ENCODE data around the gene NIPA2. TPM values are rescaled to one million over a fixed set of nuclear protein-coding genes. Genes with fewer than 3 reads are reported as not detected.
A peak's percentile ranks its signal among the peaks of the same experiment; 100 is the strongest.

Gene NIPA2
- 45.6 and 64.6 TPM in 2 replicates for polyA plus RNA-seq (2011; rRNA removed)
- 27.2 and 32.4 TPM in 2 replicates for polyA minus RNA-seq (2011; rRNA and poly(A)+ RNA removed)

DNA sequence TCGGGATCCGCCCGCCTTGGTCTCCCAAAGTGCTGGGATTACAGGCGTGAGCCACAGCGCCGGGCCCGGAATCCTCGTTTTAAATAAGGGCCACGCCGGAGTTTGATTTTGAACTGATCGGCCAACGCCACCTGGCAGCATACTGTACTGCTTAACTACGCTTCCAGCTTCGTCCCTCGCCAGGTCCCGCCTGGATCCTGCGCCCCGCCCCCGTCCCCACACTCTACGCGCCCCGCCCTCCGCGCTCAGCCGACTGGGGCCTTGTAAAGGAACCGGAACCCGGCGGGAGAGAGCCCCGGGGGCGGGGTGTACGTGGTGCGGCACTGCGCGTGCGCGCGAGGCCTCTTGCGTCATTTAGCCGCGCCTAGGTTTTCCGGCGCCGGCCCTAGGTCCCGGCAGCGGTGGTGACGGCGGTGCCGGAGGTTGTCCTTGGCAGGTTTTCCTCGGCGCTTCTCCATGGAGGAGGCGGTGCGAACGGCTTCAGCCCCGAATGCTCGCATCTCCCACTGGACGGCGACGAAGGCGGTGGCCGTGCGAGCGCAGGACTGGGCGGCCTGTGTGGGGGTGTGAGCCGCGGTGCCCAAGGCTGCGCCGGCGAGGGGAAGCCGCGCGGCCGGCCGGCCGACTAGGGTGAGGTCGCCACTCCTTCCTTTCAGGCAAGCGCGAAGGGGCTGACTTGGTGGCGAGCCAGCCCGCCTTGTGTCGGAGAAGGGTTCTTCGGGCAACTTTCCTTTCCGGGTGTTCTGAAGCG lies at the start of gene NIPA2:
TSS of gene NIPA2 (plus strand) at position 375 of the 751 bp plus-strand sequence. CDS start 13,066 bp downstream, outside the sequence.
- Histone ChIP-seq H3K9me3 (ENCODE audit: control insufficient read depth, insufficient read depth, low read length) (no peaks in the 10 kb centered on the region; the same call in 1 of the 2 replicates), H3K27ac (ENCODE audit: low read depth, low read length) (peak within 1 kb of the TSS; percentile 90), H3K27me3 (ENCODE audit: control insufficient read depth, insufficient read depth, low read length) (no peaks in the 10 kb centered on the region), H3K4me3 (ENCODE audit: low read depth, low read length) (peak within 1 kb of the TSS; percentile 91)
- peak; percentile 94 for DNase-seq (ENCODE audit: low read depth, low spot score)
- TF ChIP-seq, protein P1, sequence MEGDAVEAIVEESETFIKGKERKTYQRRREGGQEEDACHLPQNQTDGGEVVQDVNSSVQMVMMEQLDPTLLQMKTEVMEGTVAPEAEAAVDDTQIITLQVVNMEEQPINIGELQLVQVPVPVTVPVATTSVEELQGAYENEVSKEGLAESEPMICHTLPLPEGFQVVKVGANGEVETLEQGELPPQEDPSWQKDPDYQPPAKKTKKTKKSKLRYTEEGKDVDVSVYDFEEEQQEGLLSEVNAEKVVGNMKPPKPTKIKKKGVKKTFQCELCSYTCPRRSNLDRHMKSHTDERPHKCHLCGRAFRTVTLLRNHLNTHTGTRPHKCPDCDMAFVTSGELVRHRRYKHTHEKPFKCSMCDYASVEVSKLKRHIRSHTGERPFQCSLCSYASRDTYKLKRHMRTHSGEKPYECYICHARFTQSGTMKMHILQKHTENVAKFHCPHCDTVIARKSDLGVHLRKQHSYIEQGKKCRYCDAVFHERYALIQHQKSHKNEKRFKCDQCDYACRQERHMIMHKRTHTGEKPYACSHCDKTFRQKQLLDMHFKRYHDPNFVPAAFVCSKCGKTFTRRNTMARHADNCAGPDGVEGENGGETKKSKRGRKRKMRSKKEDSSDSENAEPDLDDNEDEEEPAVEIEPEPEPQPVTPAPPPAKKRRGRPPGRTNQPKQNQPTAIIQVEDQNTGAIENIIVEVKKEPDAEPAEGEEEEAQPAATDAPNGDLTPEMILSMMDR (IDR thresholded peaks at IDR 0.05; ENCODE audit: low read depth, low read length): no peak
- ChIA-PET POLR2A (interaction anchor here (0.5 to 1.1 kb wide), 6 partner anchors 38 to 201 kb away, joined by 3 to 7 read pairs (median 4); partner anchors contain the start of gene TUBGCP5), CTCF (interaction anchor here (0.6 kb wide), 1 partner anchor 14 kb away, joined by 4 read pairs; no protein-coding TSS in a partner anchor)

GRCh38 chr15:22794063-22794462 lies 44.4 kb upstream of the NIPA2 start:
- POLR2A ChIA-PET: no interaction called here
- Histone ChIP-seq H3K9me3 (ENCODE audit: control insufficient read depth, insufficient read depth, low read length) (peaks cover 8% of the 10 kb centered on the region), H3K4me3 (ENCODE audit: low read depth, low read length) (no peak overlapping the region), H3K27me3 (ENCODE audit: control insufficient read depth, insufficient read depth, low read length) (no peaks in the 10 kb centered on the region), H3K27ac (ENCODE audit: low read depth, low read length) (no peak overlapping the region)
- CTCF ChIA-PET: no interaction called here
- TF ChIP-seq, protein P1 (IDR thresholded peaks at IDR 0.05; ENCODE audit: low read depth, low read length): no peak
- DNase-seq (ENCODE audit: low read depth, low spot score): no peak

GRCh38 chr15:22794621-22795167 lies 43.8 kb upstream of the NIPA2 start:
- Histone ChIP-seq H3K9me3 (ENCODE audit: control insufficient read depth, insufficient read depth, low read length) (peaks cover 2% of the 10 kb centered on the region), H3K27ac (ENCODE audit: low read depth, low read length) (no peak overlapping the region), H3K4me3 (ENCODE audit: low read depth, low read length) (no peak overlapping the region), H3K27me3 (ENCODE audit: control insufficient read depth, insufficient read depth, low read length) (no peaks in the 10 kb centered on the region)
- no peak for DNase-seq (ENCODE audit: low read depth, low spot score)
- CTCF ChIA-PET: no interaction called here
- TF ChIP-seq, protein P1 (IDR thresholded peaks at IDR 0.05; ENCODE audit: low read depth, low read length): no peak
- POLR2A ChIA-PET: no interaction called here

DNA sequence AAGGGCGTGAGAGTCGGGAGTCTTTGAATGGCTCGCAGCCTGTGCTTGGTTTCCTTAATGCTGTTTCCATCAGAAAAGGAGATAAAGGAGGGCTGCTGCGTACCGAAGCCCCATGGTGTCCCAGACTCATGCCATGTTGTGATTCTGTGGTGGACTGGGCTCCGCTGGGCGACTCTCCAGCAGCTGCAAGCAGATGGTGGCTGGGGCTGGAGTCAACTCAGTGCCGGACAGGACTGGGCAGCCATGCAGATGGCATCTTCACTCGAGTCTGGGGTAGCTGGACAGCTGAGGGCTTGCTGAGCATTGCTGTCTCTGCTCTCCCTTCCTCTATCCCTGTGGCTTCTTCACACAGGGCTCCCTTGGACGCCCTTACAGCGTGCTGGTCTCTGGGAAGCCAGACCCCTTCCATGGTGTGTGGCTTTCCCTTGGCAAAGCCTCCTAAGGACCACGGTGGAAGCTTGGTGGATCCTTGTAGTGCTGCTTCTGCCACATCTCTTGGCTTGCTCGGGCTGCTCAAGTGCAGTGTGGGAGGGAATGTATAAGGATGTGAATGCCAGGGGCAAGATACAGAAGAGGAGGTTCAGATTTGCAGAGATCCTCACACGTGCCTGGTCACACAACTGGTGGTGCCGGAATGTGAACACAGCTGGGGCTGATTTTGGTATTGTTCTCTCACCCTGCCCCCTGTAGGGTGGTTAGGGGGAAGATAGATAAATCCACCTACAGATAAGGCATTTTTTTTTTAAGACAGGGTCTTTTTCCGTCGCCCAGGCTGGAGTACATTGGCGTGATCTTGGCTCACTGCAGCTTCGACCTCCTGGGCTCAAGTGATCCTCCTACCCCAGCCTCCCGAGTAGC lies 43.0 kb upstream of the NIPA2 start:
- no peak for DNase-seq (ENCODE audit: low read depth, low spot score)
- H3K27me3 ChIP-seq (ENCODE audit: control insufficient read depth, insufficient read depth, low read length): no peaks in the 10 kb centered on the region
- no peak overlapping the region for H3K27ac ChIP-seq (ENCODE audit: low read depth, low read length)
- no peak overlapping the region for H3K4me3 ChIP-seq (ENCODE audit: low read depth, low read length)
- no peaks in the 10 kb centered on the region; the same call in 1 of the 2 replicates for H3K9me3 ChIP-seq (ENCODE audit: control insufficient read depth, insufficient read depth, low read length)
- ChIA-PET CTCF (no interaction called here), POLR2A (no interaction called here)
- TF ChIP-seq, protein P1 (IDR thresholded peaks at IDR 0.05; ENCODE audit: low read depth, low read length): no peak

All from AG04450 (cell line).